Pancreas (tissue), 10 donors: ENCODE measurements around the gene TEP1. TPM values are rescaled to one million over a fixed set of nuclear protein-coding genes. Genes with fewer than 3 reads are reported as not detected.
A peak's percentile ranks its signal among the peaks of the same experiment; 100 is the strongest.

ENCODE experiments used
- ATAC-seq, 4 donors: fragments of 200-7000 bp; cut with Tn5 transposase; one replicate each; pipeline versions ENCODE4 v1.8.0 to v1.9.1; 2020; ENCODE audit warnings: mild to moderate bottlenecking in 4 of 4, moderate library complexity in 4 of 4
- DNase-seq, 6 donors: peaks; one replicate each; pipeline ENCODE4 v3.0.0-alpha.2; 2020
- FAIRE-seq: peaks from 2 replicates; lab custom pipeline; 2012; peaks lifted over from hg19 to GRCh38; lab: Jason Lieb, UNC
- H3K27ac ChIP-seq, 4 donors: fragments of 200-600 bp; sonication (generic); 1 replicate in 3 of 4; 2 replicates in 1 of 4; pipeline versions ENCODE4 v1.5.0 to v1.8.0; 2020
- H3K27me3 ChIP-seq, 4 donors: fragments of 200-600 bp; one replicate each; pipeline ENCODE4 v1.8.0; 2021
- H3K36me3 ChIP-seq, 3 donors: fragments of 200-600 bp; sonication (generic) in 1 of 3; one replicate each; pipeline versions ENCODE4 v1.5.0 to v1.8.0; 2020 to 2021
- H3K4me1 ChIP-seq, 3 donors: fragments of 200-600 bp; one replicate each; pipeline ENCODE4 v1.8.0; 2021
- H3K4me3 ChIP-seq, 4 donors: fragments of 200-600 bp; sonication (generic) in 2 of 4; one replicate each; pipeline versions ENCODE4 v1.5.0 to v1.8.0; 2020 to 2021
- H3K9me3 ChIP-seq, 4 donors: fragments of 200-600 bp; one replicate each; pipeline ENCODE4 v1.8.0; 2021
- CTCF ChIP-seq, 4 donors: fragments of 200-600 bp; sonication (generic) in 3 of 4; IDR thresholded peaks; one replicate each; pipeline versions ENCODE4 v1.5.0 to v1.8.0; 2021; ENCODE audit warnings: antibody characterized with exemption in 4 of 4
- whole genome bisulfite sequencing, 2 donors: extraction: QIAGEN DNeasy Blood & Tissue Kit; methylation state at CpG; one replicate each; pipeline ENCODE4 v1.1.7; 2013; 5-methylcytosine and 5-hydroxymethylcytosine counted together
- intact Hi-C, 3 donors: fragments of 100-400 bp; cut with DNase I; formaldehyde crosslinking; loops; one replicate each; pipeline versions ENCODE4 v1.11.1 to v1.14.2; 2022
- polyA plus RNA-seq, 2 donors: library from polyadenylated mRNA; stranded (reverse); fragments of 200-250 nt; gene quantifications; one replicate each; pipeline ENCODE4 v1.2.3, GENCODE V29; 2013
- total RNA-seq, 6 donors: library from RNA; stranded (reverse); fragmentation: NEBNext Ultra II Directional in 4 of 6; extraction: Animal tissue kit (Norgen Biotek cat#: 25700) in 4 of 6; gene quantifications; one replicate each; pipeline versions ENCODE4 v1.2.1 to v1.2.4, GENCODE V29; 2021 to 2023
- donor health status: healthy with polysubstance abuse.
- donor health status: DM: no; HTN: no; CAD: no; lungs with moderate emphysema.
- donor health status: DM: no; HTN: no; CAD: no.
- donor health status: control.
- donor health status: control.
- donor health status: Bipolar disorder and iron deficiency.
- donor health status: DM: yes; HTN: yes; CAD: no.
- donor health status: DM: no; HTN: no; CAD: no.
- donor health status: DM: no; HTN: no; CAD: no.
- donor health status: DM: yes; HTN: yes; CAD: no.

Gene TEP1
- total and polyA plus RNA-seq, 8 donors: 7.5 to 26.6 (median 11.5) TPM

- H3K4me1 ChIP-seq: no peaks in the 10 kb centered on the region
- FAIRE-seq (no peak), ATAC-seq (no peak), DNase-seq (no peak)
- intact Hi-C loops: no loop called here
- 96 to 100% methylated on average over 5 of the region's 5 CpGs for WGBS, 2 donors
- no peaks in the 10 kb centered on the region for H3K27me3 ChIP-seq
- H3K36me3 ChIP-seq: peaks cover 0 to 81% (median 45%) of the 10 kb centered on the region in 3 donors
- no peak overlapping the region for H3K27ac ChIP-seq
- no peaks in the 10 kb centered on the region for H3K9me3 ChIP-seq
- no peak for TF ChIP-seq CTCF (IDR thresholded peaks at IDR 0.05)
- H3K4me3 ChIP-seq: no peak overlapping the region
Measured at GRCh38 chr14:20384886-20385285, 28.4 kb downstream of the TEP1 start.

- no peaks in the 10 kb centered on the region for H3K9me3 ChIP-seq
- no peaks in the 10 kb centered on the region for H3K4me1 ChIP-seq
- no peak overlapping the region for H3K4me3 ChIP-seq
- FAIRE-seq (no peak), DNase-seq (no peak), ATAC-seq (no peak)
- WGBS, 2 donors: 88 to 96% methylated on average over 7 of the region's 7 CpGs
- no peak for TF ChIP-seq CTCF (IDR thresholded peaks at IDR 0.05)
- peaks cover 0 to 81% (median 48%) of the 10 kb centered on the region in 3 donors for H3K36me3 ChIP-seq
- H3K27ac ChIP-seq: no peak overlapping the region
- H3K27me3 ChIP-seq: no peaks in the 10 kb centered on the region
- intact Hi-C loops: no loop called here
Measured at GRCh38 chr14:20384321-20384720, 29.0 kb downstream of the TEP1 start.

- Histone ChIP-seq H3K4me1 (no peaks in the 10 kb centered on the region), H3K27ac (no peak overlapping the region), H3K9me3 (no peaks in the 10 kb centered on the region), H3K27me3 (no peaks in the 10 kb centered on the region), H3K36me3 (peaks cover 0 to 81% (median 49%) of the 10 kb centered on the region in 3 donors), H3K4me3 (no peak overlapping the region)
- FAIRE-seq (no peak), DNase-seq (no peak), ATAC-seq (no peak)
- intact Hi-C loops: no loop called here
- 89 to 95% methylated on average over 5 of the region's 5 CpGs for WGBS, 2 donors
- TF ChIP-seq CTCF (IDR thresholded peaks at IDR 0.05): no peak
Measured at GRCh38 chr14:20383636-20384035, 29.7 kb downstream of the TEP1 start.

- H3K4me3 ChIP-seq: no peak overlapping the region
- ATAC-seq (no peak), DNase-seq (no peak), FAIRE-seq (no peak)
- no peak for TF ChIP-seq CTCF (IDR thresholded peaks at IDR 0.05)
- no peaks in the 10 kb centered on the region for H3K4me1 ChIP-seq
- 93 to 94% methylated on average over 10 of the region's 10 CpGs for WGBS, 2 donors
- intact Hi-C loops: no loop called here
- no peak overlapping the region for H3K27ac ChIP-seq
- H3K27me3 ChIP-seq: no peaks in the 10 kb centered on the region
- peaks cover 0 to 81% (median 43%) of the 10 kb centered on the region in 3 donors for H3K36me3 ChIP-seq
- no peaks in the 10 kb centered on the region for H3K9me3 ChIP-seq
Measured at GRCh38 chr14:20383032-20383431, 30.3 kb downstream of the TEP1 start.

- no peak for TF ChIP-seq CTCF (IDR thresholded peaks at IDR 0.05)
- H3K27ac ChIP-seq: no peak overlapping the region
- FAIRE-seq (no peak), ATAC-seq (no peak), DNase-seq (peak in 1 of 6 donors; percentile 4)
- intact Hi-C loops: no loop called here
- no peak overlapping the region for H3K4me3 ChIP-seq
- H3K27me3 ChIP-seq: no peaks in the 10 kb centered on the region
- H3K9me3 ChIP-seq: no peaks in the 10 kb centered on the region
- H3K36me3 ChIP-seq: peaks cover 0 to 81% (median 40%) of the 10 kb centered on the region in 3 donors
- no peaks in the 10 kb centered on the region for H3K4me1 ChIP-seq
- 94 to 96% methylated on average over 12 of the region's 12 CpGs for WGBS, 2 donors
Measured at GRCh38 chr14:20382526-20382925, 30.8 kb downstream of the TEP1 start.
